ENCODE results near the gene PAK2. TPM values are rescaled to one million over a fixed set of nuclear protein-coding genes. Genes with fewer than 3 reads are reported as not detected.

The PAK2 gene
- total and polyA plus RNA-seq, 9 of the 15 experiments (the other 6 are each of a cell fraction or from before 2014, with no cell fraction given) = 13.2 to 72.4 (median 35.7) TPM

GRCh38 chr3:196842567-196843434 is 103.1 kb downstream of the PAK2 start (continued):
- TF ChIP-seq C11orf30 (IDR thresholded peaks at IDR 0.05; ENCODE audit: low read depth) (peak; percentile 58), CTCFL (IDR thresholded peaks at IDR 0.05; ENCODE audit: borderline replicate concordance, insufficient read depth, low read depth, low read length, poor library complexity, severe bottlenecking) (no peak), EGR1 (conservative IDR thresholded peaks at IDR 0.05) (peak; percentile 43; the same call in 1 of the 2 replicates), MYBL2 (IDR thresholded peaks at IDR 0.05; ENCODE audit: low read depth) (no peak), MYBL2 (CRISPR knock-in tag; IDR thresholded peaks at IDR 0.05; ENCODE audit: borderline replicate concordance) (no peak), BRD4 (IDR thresholded peaks at IDR 0.05) (no peak), ILK (tag; IDR thresholded peaks at IDR 0.05; ENCODE audit: borderline replicate concordance, low read depth) (peak; percentile 100), CBX5 (IDR thresholded peaks at IDR 0.05; ENCODE audit: borderline replicate concordance, low read depth) (no peak), ETS2 (tag; IDR thresholded peaks at IDR 0.05; ENCODE audit: borderline replicate concordance, poor library complexity, severe bottlenecking) (peak; percentile 100), CHD2 (IDR thresholded peaks at IDR 0.05; ENCODE audit: low read depth, low read length) (no peak), CREBBP (IDR thresholded peaks at IDR 0.05; ENCODE audit: low read depth, low read length) (no peak), FOXJ2 (tag; IDR thresholded peaks at IDR 0.05) (peak; percentile 88), MCM5 (IDR thresholded peaks at IDR 0.05; ENCODE audit: low read depth) (no peak), HDAC1 (IDR thresholded peaks at IDR 0.05) (peak in 1 of 2 experiments; percentile 53; a peak in 1 of 4 replicates), HNRNPL (IDR thresholded peaks at IDR 0.05; ENCODE audit: low read depth, low read length) (no peak), CXXC5 (CRISPR knock-in tag; IDR thresholded peaks at IDR 0.05) (peak; percentile 100), ETV1 (tag; conservative IDR thresholded peaks at IDR 0.05; ENCODE audit: low read depth) (peak; percentile 99), GATAD2A (IDR thresholded peaks at IDR 0.05) (peak; percentile 100)
- TF ChIP-seq, protein P1, sequence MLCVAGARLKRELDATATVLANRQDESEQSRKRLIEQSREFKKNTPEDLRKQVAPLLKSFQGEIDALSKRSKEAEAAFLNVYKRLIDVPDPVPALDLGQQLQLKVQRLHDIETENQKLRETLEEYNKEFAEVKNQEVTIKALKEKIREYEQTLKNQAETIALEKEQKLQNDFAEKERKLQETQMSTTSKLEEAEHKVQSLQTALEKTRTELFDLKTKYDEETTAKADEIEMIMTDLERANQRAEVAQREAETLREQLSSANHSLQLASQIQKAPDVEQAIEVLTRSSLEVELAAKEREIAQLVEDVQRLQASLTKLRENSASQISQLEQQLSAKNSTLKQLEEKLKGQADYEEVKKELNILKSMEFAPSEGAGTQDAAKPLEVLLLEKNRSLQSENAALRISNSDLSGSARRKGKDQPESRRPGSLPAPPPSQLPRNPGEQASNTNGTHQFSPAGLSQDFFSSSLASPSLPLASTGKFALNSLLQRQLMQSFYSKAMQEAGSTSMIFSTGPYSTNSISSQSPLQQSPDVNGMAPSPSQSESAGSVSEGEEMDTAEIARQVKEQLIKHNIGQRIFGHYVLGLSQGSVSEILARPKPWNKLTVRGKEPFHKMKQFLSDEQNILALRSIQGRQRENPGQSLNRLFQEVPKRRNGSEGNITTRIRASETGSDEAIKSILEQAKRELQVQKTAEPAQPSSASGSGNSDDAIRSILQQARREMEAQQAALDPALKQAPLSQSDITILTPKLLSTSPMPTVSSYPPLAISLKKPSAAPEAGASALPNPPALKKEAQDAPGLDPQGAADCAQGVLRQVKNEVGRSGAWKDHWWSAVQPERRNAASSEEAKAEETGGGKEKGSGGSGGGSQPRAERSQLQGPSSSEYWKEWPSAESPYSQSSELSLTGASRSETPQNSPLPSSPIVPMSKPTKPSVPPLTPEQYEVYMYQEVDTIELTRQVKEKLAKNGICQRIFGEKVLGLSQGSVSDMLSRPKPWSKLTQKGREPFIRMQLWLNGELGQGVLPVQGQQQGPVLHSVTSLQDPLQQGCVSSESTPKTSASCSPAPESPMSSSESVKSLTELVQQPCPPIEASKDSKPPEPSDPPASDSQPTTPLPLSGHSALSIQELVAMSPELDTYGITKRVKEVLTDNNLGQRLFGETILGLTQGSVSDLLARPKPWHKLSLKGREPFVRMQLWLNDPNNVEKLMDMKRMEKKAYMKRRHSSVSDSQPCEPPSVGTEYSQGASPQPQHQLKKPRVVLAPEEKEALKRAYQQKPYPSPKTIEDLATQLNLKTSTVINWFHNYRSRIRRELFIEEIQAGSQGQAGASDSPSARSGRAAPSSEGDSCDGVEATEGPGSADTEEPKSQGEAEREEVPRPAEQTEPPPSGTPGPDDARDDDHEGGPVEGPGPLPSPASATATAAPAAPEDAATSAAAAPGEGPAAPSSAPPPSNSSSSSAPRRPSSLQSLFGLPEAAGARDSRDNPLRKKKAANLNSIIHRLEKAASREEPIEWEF (CRISPR knock-in tag; IDR thresholded peaks at IDR 0.05) = peak; percentile 100
- TF ChIP-seq, protein P2, sequence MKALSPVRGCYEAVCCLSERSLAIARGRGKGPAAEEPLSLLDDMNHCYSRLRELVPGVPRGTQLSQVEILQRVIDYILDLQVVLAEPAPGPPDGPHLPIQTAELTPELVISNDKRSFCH (CRISPR knock-in tag; IDR thresholded peaks at IDR 0.05) = peak; percentile 100
- TF ChIP-seq, protein P2 (tag; IDR thresholded peaks at IDR 0.05) = peak; percentile 100
